ENCODE data around the gene TPD52L1.

TPD52L1 gene

DNA sequence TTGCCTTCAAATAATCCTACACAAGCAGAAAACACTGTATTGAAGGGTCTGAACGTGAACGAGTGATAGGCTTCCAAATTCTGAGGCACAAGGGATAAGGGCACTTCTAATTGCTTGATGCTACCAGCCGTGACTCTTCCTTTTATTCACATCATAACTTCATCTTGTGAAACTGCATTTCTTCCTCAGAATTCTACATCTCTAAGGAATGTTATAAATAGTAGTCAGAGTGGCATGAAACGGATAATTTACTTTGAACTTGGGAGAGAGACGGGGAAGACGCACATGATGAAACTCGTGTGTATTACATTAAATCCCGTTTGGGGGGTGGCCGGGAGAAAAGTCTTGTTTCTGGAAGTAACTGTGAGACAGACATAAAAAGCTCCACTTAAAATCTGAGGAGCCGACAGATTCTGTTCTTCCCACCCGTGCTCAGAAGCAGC lies 147.4 kb downstream of the TPD52L1 start:
- H3K9ac ChIP-seq (ENCODE audit: low read length), result peak overlapping the region; percentile 94
- peaks cover 10% of the 10 kb centered on the region for H3K4me1 ChIP-seq (ENCODE audit: low read length)
- peak overlapping the region; percentile 97 for H2AFZ ChIP-seq (ENCODE audit: low read depth, low read length)
- H4K20me1 ChIP-seq (ENCODE audit: insufficient read depth, low read length), result no peaks in the 10 kb centered on the region
- peaks cover 21% of the 10 kb centered on the region for H3K79me2 ChIP-seq (ENCODE audit: low read length)
- H3K9me3 ChIP-seq (ENCODE audit: insufficient read depth, low read length), result no peaks in the 10 kb centered on the region
- TF ChIP-seq, protein P1, sequence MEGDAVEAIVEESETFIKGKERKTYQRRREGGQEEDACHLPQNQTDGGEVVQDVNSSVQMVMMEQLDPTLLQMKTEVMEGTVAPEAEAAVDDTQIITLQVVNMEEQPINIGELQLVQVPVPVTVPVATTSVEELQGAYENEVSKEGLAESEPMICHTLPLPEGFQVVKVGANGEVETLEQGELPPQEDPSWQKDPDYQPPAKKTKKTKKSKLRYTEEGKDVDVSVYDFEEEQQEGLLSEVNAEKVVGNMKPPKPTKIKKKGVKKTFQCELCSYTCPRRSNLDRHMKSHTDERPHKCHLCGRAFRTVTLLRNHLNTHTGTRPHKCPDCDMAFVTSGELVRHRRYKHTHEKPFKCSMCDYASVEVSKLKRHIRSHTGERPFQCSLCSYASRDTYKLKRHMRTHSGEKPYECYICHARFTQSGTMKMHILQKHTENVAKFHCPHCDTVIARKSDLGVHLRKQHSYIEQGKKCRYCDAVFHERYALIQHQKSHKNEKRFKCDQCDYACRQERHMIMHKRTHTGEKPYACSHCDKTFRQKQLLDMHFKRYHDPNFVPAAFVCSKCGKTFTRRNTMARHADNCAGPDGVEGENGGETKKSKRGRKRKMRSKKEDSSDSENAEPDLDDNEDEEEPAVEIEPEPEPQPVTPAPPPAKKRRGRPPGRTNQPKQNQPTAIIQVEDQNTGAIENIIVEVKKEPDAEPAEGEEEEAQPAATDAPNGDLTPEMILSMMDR (IDR thresholded peaks at IDR 0.05; ENCODE audit: low read depth, low read length), result no peak
- no peak for TF ChIP-seq EZH2phosphoT487 (IDR thresholded peaks at IDR 0.05; ENCODE audit: low read depth)
- peaks cover 20% of the 10 kb centered on the region for H3K36me3 ChIP-seq (replicated peaks; ENCODE audit: low read depth, low read length)
- H3K27ac ChIP-seq (ENCODE audit: low read length), result peak overlapping the region; percentile 57
- no peaks in the 10 kb centered on the region for H3K27me3 ChIP-seq (ENCODE audit: low read depth, low read length)
- peak overlapping the region; percentile 89 for H3K4me3 ChIP-seq (ENCODE audit: low read length)
- peak overlapping the region; percentile 73 for H3K4me2 ChIP-seq (ENCODE audit: low read length)

DNA sequence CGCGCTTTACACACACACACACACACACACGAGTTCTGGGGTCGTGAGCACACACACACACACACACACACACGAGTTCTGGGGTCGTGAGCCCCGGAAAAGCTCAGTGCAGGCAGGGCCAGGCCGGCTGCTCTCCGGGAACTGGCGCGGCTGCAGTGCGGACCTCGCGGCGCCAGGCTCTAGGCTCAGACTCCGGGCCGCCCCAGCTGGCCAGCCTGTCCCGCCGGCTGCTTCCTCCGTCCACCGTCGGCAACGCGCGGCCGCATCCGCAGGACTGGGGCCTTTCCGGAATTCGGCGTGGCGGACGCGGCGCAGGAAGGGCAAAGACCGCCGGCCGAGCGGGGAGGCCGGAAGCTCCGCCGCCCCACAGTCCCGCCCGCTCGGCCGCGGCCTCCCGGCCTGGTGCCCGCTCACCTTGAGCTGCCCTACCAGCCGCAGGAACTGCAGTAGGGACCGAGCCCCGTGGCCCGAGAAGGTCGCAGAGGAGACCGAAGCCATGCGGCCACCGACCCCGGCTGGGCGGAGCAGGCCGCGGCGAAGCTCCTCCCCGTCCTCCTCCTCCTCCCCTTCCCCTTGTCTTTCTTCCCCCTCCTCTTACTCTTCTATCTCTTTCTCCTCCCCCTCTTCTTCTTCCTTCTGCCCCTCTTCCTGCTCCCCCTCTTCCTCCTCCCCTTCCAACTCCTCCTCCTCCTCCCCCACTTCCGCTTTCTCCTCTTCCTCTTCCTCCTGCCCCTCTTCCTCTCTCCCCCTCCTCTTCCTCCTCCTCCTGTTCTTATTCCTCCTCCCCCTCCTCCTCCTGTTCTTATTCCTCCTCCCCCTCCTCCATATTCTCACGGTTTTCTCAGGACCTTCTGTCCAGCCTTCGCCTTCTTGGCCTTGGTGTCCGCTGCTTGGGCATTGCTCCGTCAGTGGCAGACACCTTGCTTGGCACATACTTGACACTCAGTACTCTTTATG lies 148.1 kb downstream of the TPD52L1 start, which contains the start of gene HDDC2:
HDDC2 (minus strand) TSS at position 533 of the 957 bp plus-strand sequence; CDS start at position 498, 35 bp downstream.
- H2AFZ ChIP-seq (ENCODE audit: low read depth, low read length), result peak within 1 kb of the TSS; percentile 97
- peaks cover 21% of the 10 kb centered on the region for H3K79me2 ChIP-seq (ENCODE audit: low read length)
- peak within 1 kb of the TSS; percentile 57 for H3K27ac ChIP-seq (ENCODE audit: low read length)
- peaks cover 14% of the 10 kb centered on the region for H3K36me3 ChIP-seq (replicated peaks; ENCODE audit: low read depth, low read length)
- H3K4me2 ChIP-seq (ENCODE audit: low read length), result peak within 1 kb of the TSS; percentile 73
- H3K9ac ChIP-seq (ENCODE audit: low read length), result peak within 1 kb of the TSS; percentile 94
- no peaks in the 10 kb centered on the region for H4K20me1 ChIP-seq (ENCODE audit: insufficient read depth, low read length)
- H3K4me1 ChIP-seq (ENCODE audit: low read length), result peaks cover 10% of the 10 kb centered on the region
- no peaks in the 10 kb centered on the region for H3K9me3 ChIP-seq (ENCODE audit: insufficient read depth, low read length)
- TF ChIP-seq, protein P1 (IDR thresholded peaks at IDR 0.05; ENCODE audit: low read depth, low read length), result no peak
- no peak for TF ChIP-seq EZH2phosphoT487 (IDR thresholded peaks at IDR 0.05; ENCODE audit: low read depth)
- H3K4me3 ChIP-seq (ENCODE audit: low read length), result peak within 1 kb of the TSS; percentile 89
- no peaks in the 10 kb centered on the region for H3K27me3 ChIP-seq (ENCODE audit: low read depth, low read length)

DNA sequence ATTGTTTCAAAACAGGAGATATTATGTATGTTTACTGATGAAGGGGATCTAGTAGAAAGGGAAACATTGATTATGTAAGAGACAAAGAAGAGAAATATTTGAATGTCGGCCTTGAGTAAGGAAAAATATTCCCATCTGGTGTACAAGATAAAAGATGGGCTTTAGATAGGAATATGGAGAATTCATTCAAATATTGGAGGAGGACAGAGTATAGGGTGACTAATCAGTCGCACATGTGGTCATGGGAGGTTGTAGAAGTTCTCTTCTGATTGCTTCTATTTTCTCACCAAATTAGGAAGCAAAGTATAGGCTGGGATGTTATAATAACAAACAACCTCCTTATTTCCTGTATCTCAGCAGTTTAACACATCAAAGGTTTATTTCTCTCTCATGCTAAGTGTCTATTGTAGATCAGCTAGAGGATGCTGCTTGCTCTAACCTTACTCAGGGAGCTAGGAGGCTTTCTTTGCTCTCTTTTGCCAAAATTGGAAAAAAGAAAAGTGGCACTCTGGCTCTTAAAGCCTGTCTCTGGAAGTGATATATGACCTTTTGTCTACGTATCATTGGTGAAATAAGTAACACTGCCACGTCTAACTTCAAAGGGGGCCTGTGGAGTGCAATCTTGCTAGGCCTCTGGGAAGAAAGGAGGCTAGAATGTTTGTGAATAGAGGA lies 149.4 kb downstream of the TPD52L1 start:
- Histone ChIP-seq H2AFZ (ENCODE audit: low read depth, low read length) (no peak overlapping the region), H4K20me1 (ENCODE audit: insufficient read depth, low read length) (no peaks in the 10 kb centered on the region), H3K27me3 (ENCODE audit: low read depth, low read length) (no peaks in the 10 kb centered on the region), H3K9ac (ENCODE audit: low read length) (no peak overlapping the region), H3K79me2 (ENCODE audit: low read length) (peaks cover 21% of the 10 kb centered on the region), H3K9me3 (ENCODE audit: insufficient read depth, low read length) (no peaks in the 10 kb centered on the region), H3K4me2 (ENCODE audit: low read length) (no peak overlapping the region), H3K36me3 (replicated peaks; ENCODE audit: low read depth, low read length) (peaks cover 14% of the 10 kb centered on the region), H3K27ac (ENCODE audit: low read length) (no peak overlapping the region), H3K4me1 (ENCODE audit: low read length) (peaks cover 10% of the 10 kb centered on the region), H3K4me3 (ENCODE audit: low read length) (no peak overlapping the region)
- TF ChIP-seq, protein P1 (IDR thresholded peaks at IDR 0.05; ENCODE audit: low read depth, low read length), result no peak
- no peak for TF ChIP-seq EZH2phosphoT487 (IDR thresholded peaks at IDR 0.05; ENCODE audit: low read depth)

DNA sequence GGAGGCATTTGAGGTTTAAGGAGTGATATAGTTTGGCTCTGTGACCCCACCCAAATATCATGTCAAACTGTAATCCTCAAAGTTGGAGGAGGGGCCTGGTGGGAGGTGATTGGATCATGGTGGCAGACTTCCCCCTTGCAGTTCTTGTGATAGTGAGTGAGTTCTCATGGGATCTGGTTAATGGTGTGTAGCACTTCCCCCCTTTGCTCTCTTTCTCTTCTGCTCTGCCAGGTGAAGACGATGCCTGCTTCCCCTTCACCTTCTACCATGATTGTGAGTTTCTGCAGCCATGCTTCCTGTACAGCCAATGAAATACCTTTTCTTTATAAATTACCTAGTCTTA lies 149.9 kb downstream of the TPD52L1 start:
- H3K9me3 ChIP-seq (ENCODE audit: insufficient read depth, low read length), result no peaks in the 10 kb centered on the region
- TF ChIP-seq EZH2phosphoT487 (IDR thresholded peaks at IDR 0.05; ENCODE audit: low read depth), result no peak
- TF ChIP-seq, protein P1 (IDR thresholded peaks at IDR 0.05; ENCODE audit: low read depth, low read length), result no peak

More for the DNA sequence above, 149.9 kb downstream of the TPD52L1 start:
- no peak overlapping the region for H3K4me2 ChIP-seq (ENCODE audit: low read length)
- peaks cover 21% of the 10 kb centered on the region for H3K79me2 ChIP-seq (ENCODE audit: low read length)
- no peak overlapping the region for H3K4me3 ChIP-seq (ENCODE audit: low read length)
- H2AFZ ChIP-seq (ENCODE audit: low read depth, low read length), result no peak overlapping the region
- no peak overlapping the region for H3K9ac ChIP-seq (ENCODE audit: low read length)
- H3K27me3 ChIP-seq (ENCODE audit: low read depth, low read length), result no peaks in the 10 kb centered on the region
- no peak overlapping the region for H3K27ac ChIP-seq (ENCODE audit: low read length)
- peaks cover 10% of the 10 kb centered on the region for H3K4me1 ChIP-seq (ENCODE audit: low read length)
- H4K20me1 ChIP-seq (ENCODE audit: insufficient read depth, low read length), result no peaks in the 10 kb centered on the region
- peaks cover 12% of the 10 kb centered on the region for H3K36me3 ChIP-seq (replicated peaks; ENCODE audit: low read depth, low read length)

Data from OCI-LY3 (cell line).